ENCODE measurements around the gene FALEC.
A peak's percentile ranks its signal among the peaks of the same experiment; 100 is the strongest.

The FALEC gene

DNA sequence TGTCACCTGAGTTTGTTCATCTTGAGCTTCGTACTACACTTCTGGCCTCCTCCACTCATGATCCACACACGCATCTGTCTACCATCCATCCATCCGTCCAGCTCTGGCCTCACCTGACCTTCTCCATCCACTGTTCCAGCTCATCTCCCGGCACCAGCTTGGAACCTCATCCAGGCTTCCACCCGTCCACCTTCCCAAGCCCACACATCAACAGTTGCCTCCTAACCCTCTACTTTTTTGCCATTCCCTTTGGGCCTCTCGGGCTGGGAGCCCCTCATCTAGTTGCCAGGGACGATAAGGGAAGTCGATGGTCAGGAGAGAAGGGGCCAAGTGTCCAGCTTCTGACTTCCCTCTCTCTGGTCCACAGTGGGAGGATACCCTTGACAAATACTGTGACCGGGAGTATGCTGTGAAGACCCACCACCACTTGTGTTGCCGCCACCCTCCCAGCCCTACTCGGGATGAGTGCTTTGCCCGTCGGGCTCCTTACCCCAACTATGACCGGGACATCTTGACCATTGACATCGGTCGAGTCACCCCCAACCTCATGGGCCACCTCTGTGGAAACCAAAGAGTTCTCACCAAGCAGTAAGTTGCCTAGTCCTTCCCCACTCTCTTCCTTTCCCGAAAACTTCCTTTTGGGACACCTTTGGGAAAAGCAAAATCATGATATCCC is 3.4 kb upstream of the FALEC start:
- no peak for DNase-seq (ENCODE audit: low spot score)

DNA sequence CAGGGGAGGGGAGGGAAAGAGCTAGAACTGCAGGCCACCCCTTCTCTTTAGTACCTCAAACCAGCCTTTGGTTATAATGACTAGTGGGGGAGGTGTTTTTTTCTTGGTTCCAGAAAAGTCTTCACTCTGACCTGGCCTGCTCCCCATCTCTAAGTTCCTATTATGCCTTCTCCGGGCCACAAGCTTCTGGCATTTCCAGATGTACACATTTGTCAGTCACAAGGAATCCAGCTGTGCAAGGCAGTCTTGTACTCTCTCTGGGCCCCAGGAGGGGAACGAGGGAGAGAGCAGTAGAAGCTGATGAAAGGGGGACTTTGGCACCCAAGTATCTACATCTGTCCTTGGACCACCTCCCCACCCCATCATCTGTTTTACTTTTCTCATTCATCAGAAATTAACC is 2.7 kb upstream of the FALEC start:
- no peak for DNase-seq (ENCODE audit: low spot score)

DNA sequence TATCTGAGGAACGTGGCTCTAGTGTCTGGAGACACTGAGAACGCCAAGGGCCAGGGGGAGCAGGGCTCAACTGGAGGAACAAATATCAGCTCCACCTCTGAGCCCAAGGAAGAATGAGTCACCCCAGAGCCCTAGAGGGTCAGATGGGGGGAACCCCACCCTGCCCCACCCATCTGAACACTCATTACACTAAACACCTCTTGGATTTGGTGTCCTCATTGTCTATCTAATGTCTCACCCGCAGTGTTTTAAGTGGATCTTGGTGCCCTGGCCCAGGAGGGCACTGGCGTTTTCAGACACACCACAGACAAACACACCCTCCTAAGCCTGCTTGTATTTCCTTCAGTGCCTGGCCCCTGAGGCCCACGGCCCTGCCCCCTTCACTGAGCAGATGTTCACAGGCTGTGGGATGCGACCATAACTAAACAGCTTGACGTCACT is 2.2 kb upstream of the FALEC start:
- DNase-seq (ENCODE audit: low spot score): no peak

DNA sequence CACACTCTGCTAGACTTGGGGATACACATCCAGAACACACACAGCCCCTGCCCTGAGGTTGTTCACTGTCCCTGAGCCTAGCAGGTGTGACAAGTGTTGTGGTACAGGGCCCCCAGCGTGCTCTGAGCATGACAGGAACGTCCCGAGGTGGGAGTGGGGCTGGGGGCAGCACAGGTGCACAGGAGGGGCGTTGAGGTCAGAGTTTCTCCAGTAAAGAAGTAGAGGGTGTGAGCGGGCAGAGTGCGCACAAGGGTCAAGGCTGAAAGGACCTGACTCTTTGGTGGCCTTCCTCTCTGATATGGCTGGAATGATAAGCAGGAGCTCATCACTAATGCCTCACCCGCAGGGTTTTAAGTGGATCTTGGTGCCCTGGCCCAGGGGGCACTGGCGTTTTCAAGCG is 1.3 kb upstream of the FALEC start:
- DNase-seq (ENCODE audit: low spot score): no peak

DNA sequence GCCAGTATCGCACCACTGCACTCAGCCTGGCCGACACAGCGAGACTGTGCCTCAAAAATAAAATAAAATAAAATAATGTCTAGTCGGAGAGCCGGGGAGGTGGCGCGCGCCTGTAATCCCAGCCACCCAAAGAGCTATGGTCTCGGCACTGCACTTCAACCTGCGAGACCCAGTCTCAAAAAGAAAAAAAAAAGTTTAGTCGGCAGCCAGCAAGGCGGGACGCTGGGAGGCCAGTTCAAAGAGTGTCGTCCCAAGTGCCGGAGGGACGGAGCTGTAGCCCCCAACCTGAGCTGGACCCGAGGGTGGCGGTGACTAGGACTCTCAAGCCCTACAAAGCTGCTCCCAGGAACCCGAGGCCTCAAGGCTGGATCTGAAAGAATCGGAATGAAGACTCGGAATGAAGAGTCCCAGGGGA is 632 bp upstream of the FALEC start:
- no peak for DNase-seq (ENCODE audit: low spot score)

DNA sequence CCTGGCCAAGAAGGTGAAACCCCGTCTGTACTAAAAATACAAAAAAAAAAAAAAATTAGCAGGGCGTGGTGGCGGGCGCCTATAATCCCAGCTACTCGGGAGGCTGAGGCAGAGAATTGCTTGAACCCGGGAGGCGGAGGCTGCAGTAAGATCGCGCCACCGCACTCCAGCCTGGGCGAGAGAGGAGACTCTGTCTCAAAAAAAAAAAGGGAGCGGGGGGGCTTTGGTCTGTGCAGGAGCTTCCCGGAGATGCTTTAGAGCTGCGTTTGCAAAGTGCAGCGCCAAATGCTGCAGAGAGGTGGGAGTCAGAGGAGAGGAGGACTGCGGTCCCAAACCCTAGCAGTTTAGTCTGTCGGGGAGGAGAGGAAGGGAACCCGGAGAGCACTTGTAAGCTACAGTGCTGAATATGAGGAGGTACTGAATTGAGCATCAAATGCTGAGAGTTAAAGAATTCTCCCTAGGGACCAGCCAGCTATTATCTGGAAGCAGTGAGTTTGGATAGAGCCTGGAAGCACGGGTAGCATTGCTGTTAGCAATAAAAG is 569 bp downstream of the FALEC start:
- no peak for DNase-seq (ENCODE audit: low spot score)

DNA sequence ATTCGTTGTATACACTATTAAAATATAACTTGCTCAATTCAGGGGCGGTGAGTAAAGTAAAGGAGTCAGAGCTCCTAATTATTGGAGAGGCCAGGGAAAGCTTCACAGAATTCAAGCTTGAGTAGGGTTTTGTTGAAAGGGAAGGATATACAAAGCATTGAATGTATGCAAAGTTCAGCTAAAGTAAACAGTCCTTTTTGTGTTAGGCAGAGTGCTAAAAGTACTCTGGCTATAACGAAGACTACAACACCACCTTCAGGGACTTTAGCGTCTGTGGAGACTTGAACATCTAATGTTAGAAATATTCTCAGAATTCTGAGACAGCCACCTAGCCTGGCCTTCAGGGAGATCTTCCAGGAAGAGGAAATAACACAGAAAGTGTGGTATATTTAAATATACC is 1.1 kb downstream of the FALEC start:
- peak; percentile 45 for DNase-seq (ENCODE audit: low spot score)

DNA sequence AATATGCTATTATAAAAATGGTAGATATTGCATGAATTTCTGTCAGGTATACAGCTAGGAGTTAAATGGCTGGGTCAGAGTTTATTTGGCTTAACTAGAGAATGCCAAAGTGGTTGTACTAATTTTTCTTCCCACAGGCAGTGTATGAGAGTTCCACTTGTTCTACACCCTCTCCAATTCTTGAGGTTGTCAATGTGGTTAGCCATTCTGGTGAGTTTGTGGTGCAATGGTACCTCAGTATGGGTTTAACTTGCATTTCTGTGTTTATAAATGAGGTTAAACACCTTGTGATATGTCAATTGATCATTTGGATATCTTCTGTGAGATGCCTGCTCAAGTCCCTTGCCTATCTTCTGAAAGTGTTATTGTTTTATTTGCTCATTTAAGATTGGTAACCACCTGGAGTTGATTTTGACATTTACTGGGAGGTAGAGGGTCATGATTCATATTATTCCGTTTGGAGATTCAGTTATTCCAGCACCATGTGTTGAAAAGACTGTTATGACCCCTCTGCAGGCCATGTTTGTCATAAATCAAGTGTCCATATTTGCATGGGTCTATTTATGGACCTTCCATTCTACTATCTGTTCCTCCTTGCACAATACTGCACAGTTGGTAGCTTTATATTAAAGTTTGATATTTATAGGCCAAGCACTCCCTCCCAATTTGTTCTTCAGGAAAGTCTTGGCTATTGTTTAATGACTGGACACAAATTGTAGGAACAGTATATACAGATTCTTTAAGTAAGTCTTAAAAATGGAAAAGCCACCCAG is 5.8 kb downstream of the FALEC start:
- no peak for DNase-seq (ENCODE audit: low spot score)

DNA sequence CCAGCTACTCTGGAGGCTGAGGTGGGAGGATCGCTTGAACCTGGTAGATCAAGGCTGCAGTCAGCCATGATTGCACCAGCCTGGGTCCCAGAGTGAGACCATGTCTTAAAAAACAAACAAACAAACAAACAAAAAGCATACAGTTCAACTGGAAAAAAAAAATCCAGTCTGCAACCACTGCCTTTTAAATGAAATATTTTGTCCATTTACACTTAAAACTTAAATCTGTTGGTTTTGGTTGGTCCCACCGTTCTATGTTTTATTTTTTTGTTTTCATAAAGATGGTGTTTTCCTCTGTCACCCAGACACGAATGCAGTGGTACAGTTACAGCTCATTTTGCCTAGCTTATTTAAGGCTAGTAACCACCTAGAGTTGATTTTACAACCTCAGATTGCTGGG is 9.8 kb downstream of the FALEC start:
- no peak for DNase-seq (ENCODE audit: low spot score)

DNA sequence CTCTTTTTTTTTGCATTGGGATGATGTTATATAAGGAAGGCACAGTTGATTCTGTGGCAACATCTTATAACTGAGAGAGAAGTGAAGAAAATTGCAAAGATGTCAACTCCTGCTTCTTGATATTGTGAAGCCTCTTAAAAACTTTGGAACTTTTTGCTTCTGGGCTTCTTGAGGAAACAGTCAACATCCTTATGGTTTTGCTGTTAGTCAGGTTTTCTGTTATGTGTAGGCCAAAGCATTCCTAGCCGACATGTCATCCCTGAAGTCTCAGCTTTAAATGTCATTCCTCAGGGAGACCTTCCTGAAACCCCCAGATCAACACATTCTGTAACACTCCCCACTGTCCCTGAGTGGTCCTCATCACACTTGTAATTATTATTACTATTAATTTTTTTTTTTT is 12.6 kb downstream of the FALEC start:
- no peak for DNase-seq (ENCODE audit: low spot score)

DNA sequence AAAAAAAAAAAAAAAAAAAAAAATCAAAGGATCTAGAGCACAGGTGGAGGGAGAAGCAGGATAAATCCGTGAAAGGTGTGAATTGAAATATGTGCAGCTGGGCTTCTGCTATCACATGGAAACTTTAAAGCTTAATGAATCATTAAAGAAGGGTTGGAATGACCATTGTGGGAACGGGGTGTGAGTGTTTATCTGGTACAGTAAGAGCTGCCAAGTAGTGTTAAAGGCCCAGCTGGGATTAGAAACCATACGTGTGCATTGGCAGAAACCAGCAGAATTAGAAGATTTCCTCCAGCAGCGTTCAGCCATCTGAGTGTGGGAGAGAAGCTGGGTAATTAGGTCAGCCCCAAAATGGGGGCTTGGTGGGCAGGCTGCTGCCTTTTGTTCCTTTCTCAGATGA is 13.5 kb downstream of the FALEC start:
- no peak for DNase-seq (ENCODE audit: low spot score)

DNA sequence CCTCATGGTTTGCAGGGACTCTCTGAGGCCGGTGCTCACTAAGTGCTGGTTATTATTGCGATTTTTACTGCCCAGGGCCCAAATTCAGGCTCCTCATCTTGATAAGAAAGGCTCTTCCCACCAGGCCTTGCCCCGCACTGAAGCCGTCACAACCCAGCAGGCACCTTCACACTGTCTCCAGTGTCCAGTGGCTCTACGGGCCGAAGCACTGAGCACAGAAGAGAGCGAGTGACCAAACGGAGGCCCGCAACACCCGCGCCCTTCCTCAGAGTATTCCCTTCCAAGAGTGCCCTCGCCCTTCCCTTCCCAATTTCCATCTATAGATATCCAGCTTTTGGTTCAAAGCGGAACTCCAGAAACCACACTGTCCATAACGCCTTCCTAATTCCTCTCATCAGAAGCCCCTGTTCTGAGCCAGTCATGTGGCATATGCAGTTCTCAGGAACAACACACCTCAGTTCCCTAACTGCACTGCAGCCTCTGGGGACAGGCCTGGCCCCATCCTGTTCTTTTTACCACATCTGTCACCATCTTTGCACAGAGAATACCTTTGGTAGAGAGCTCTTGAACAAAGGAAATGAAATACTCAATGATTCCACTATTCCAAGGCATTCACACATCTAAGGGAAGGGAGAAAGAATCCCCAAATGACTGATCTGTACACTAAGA is 15.1 kb downstream of the FALEC start:
- no peak for DNase-seq (ENCODE audit: low spot score)

DNA sequence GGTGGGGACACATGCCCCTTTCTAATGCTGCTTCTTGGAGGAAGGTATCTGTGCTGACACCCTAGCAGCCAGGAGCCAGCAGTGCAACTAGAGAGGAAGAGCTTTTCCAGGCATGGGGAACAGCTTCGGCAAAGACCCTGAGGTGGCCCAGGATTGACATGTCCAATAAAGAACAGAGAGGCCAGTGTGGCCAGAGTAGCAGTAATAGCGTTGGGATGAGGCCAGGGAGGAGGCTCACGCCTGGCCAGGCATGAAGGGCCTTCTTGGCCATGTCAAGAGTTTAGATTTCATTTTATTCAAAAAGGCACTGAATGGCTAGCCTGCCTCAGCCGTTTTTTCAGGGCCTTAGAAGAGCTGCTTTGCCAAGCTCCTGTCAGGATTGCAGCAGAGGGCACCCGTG is 17.3 kb downstream of the FALEC start:
- DNase-seq (ENCODE audit: low spot score): no peak

DNA sequence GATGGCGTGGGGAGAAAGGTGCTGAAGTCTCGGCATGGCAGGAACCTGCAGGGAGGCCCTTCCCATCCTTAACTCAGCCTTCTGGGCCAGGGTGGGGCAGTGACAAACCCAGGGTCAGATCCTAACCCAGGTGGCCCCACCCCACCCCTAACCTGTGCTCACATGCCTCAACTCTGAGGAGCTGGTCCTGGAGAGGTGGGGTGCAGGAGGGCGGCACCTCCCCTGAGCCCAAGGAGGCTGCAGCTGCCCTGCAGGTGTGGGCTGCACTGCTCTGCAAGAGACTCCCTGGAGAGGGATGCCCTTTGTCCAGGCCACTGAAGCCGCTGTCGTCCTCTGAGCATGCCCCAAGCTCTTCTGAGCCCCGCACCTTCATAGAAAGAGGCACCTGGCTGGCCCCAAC is 18.4 kb downstream of the FALEC start:
- no peak for DNase-seq (ENCODE audit: low spot score)

DNA sequence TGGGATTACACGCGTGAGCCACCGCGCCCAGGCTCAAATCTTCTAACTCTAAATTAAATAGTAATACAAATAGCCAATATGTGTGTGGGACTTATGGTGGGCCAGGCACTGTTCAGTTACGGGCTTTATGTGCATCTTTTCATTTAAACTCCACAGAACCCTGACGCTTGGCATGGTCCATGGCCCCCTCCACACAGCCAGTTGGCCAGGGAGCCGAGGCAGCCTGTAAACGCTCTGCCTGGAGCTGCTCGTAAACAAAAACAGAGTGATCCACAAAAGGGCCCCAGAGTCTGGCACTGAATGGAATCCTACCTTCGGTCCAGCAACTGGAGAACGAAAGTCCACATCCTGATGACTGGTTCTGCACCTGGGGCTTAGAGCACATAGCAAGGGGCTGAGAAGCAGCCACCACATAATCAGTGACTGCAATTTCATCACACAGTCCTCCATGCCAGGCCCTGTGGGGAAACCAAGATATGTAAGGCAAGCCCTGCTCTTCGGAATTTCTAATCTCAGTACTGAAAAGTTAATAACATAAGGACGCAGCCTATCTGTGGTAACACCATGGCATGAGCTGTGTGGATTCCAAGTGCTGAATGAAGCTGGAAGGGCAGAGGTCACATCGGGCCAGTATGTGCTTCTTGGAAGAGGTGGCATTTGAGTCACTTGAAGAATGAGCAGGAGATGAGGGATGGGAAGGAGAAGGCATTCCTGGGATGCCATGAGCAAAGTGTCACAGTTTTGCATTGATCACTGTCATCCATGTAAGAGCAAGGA is 20.1 kb downstream of the FALEC start:
- no peak for DNase-seq (ENCODE audit: low spot score)

DNA sequence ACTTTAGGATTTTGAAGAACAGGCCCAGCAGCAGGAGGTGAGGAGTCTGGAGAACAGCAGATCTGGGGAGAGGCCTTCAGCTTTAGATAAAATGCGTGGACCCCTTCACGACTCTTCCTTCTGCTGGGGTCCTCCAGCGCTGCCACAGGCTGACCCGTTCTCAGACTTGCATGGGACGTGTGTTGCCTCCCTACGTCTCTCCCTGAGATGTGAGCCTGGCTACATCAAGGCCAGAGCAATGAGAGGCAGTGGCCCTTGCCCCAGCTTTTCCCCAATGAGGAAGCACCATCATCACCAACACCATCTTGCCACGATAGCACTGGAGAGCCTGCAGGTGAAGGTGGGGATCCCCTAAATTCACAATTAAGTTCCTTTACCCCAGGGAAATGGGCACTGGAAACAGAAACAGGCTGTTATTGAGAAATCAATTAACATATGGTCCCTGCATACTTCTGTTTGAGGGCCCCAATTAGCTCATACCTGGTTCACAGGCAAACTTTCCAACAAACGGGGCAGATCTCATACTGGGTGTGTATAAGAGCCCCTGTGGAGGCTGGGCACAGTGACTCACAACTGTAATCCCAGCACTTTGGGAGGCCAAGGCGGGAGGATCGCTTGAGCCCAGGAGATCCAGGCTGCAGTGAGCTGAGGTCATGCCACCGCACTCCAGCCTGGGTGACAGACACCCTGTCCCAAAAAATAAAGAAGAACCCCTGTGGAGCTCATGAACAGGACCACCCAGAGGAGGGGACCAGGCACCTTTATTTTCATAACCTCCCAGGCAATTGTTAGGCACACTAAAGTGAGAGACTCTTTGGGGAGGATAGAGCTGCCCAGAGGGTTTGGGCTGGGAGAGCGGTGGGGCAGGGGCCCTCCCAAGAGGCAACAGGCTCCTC is 21.5 kb downstream of the FALEC start:
- DNase-seq (ENCODE audit: low spot score): no peak

DNA sequence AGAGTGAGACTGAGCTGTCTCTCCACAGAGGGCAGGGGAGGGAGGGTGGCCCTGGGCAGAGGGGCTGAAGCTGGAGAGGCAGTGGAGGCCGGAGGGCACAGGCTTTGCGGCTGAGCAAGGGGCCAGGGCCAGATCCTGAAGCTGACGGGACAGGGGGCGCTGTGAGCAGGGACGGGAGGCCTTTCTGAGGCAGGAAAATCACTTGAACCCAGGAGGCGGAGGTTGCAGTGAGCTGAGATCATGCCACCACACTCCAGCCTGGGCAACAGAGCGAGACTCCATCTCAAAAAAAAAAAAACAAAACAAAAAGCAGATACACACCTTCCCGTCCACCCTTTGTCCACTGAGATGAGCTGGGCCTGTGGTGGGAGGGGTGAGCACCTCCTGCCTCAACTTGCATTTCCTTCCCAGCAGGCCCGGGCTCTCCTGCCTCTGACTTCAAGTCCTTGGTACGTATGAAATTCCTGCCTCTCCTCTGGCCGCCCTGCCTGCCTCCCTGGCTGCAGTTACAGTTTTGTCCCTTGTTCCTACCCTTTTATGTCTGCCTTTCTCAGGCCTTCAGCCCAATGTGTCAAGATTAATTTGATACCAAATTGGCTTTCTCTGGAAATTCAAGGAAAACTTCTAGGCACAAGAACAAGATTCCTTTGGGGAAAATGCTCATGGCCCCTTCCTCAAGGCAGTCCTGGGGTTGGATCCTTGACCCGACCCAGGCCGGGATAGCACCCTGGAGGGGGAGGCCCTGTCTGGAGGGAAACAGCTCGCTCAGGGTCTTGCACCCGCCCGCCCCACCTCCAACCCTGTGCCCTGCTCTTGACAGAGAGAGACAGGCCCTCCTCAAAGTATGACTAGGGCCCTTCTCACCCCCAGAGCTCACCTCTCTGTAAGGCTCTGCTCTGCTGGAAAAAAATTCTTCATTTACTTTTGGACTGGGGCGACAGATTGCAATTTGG is 22.5 kb downstream of the FALEC start:
- no peak for DNase-seq (ENCODE audit: low spot score)

DNA sequence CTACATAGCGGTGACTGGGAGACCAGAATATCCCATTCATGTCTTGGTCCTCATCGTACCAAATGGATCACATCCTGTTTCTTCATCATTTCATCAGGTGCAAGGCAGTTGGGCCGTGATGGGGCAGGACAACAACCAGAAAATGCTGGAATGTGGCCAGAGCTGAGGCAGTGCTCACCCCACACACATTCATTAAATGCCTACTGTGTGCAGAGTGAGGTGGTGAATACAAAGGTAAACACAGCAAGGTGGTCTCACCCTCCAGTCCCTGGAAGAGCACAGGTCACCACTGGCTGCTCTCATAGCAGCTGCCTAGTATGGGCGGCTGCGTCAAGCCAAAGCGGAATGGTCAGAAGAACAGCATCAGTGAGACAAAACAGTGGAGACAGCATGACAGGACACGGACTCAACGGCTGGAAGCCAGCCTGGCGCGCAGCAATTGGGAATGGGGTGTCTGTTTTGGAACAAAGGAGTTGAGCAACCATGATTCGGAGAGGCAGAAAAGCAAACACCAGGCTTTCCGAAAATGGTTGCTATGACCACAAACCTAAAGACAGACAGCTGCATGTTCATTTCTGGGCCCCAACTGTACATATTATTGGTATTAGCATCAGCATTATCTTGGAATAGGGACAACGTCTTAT is 28.1 kb downstream of the FALEC start:
- no peak for DNase-seq (ENCODE audit: low spot score)

DNA sequence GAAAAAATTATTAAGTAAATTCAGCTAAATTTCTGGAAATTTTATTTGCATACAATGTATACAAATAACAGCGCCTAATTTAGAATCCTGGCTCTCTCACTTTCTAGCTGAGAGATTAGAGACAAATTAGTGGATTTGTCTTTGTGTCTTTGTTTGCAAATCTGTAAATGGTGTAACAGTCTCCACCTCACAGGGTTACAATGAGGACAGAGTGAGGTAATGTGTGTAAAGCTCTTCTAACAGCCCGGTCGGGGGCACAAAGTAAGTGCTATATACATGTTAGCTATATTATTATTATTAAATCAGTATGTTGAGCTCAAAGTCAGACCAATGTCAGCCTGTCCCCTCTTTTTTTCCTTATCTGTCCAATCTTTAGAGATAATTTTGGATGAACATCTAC is 28.7 kb downstream of the FALEC start:
- DNase-seq (ENCODE audit: low spot score): no peak
